HCT116 (cell line): Measurements from ENCODE around the gene GPRC5D. TPM values are rescaled to one million over a fixed set of nuclear protein-coding genes. Genes with fewer than 3 reads are reported as not detected.

ENCODE experiments used
- ATAC-seq: fragments of 200-7000 bp; cut with Tn5 transposase; 2 replicates; pipeline ENCODE4 v1.9.1; 2020; ENCODE audit warnings: mild to moderate bottlenecking, moderate library complexity
- BruUV-seq: library from RNA; stranded (reverse); fragments of 400-500 nt; replicated peaks from 2 replicates; lab custom pipeline; 2021; lab: Mats Ljungman, UMichigan
- CTCF ChIA-PET: fragments of 300-600 bp; sonication (Branson Sonifier 250); formaldehyde crosslinking; loops from one replicate; lab custom pipeline; 2021; ENCODE audit warnings: antibody characterized with exemption; lab: Charles Lee
- POLR2A ChIA-PET: fragments of 300-600, 350-600 bp; sonication (Branson Sonifier 250); formaldehyde crosslinking; loops from one replicate; lab custom pipeline; 2021; ENCODE audit warnings: antibody characterized with exemption; lab: Charles Lee
- RAD21 ChIA-PET, 2 experiments: fragments of 300-600 bp; sonication (Branson Sonifier 250); formaldehyde crosslinking; loops; one replicate each; lab custom pipeline; 2023; ENCODE audit warnings: low total read pairs in 2 of 2; ENCODE audit not compliant: uncharacterized antibody in 2 of 2, unreplicated experiment in 2 of 2, low non-redundant PET in 1 of 2; lab: Charles Lee
- DNase-seq: peaks from one replicate; pipeline ENCODE4 v3.0.0-alpha.2; 2010; ENCODE audit warnings: low read depth, low spot score
- H2AFZ ChIP-seq: fragments of 200-600 bp; shearing (Covaris generic), sonication (generic); 2 replicates; pipeline ENCODE4 v1.6.1; 2017; ENCODE audit warnings: low read depth, mixed run types, mixed read lengths, antibody characterized with exemption, low read length; ENCODE audit not compliant: poor library complexity, severe bottlenecking
- H3K27ac ChIP-seq: 2 replicates; pipeline ENCODE4 v1.5.1; 2012; ENCODE audit warnings: low read depth, low read length
- H3K27me3 ChIP-seq: fragments of 200-600 bp; sonication (generic); 2 replicates; pipeline ENCODE4 v1.6.1; 2016; ENCODE audit warnings: mixed run types, low read length, mixed read lengths; ENCODE audit not compliant: insufficient read depth
- H3K36me3 ChIP-seq, 2 experiments: fragments of 200-500 bp in 1 of 2; fragments of 200-600 bp in 1 of 2; sonication (Bioruptor generic) in 1 of 2; sonication (generic) in 1 of 2; 2 replicates each; pipeline versions ENCODE4 v1.5.1 to v1.6.1; 2014 to 2016; ENCODE audit warnings: low read length in 2 of 2, inconsistent platforms in 1 of 2, mixed read lengths in 1 of 2, mixed run types in 1 of 2; ENCODE audit not compliant: insufficient read depth in 2 of 2, control insufficient read depth in 1 of 2
- H3K4me1 ChIP-seq, 2 experiments: fragments of 200-600 bp in 1 of 2; sonication (generic) in 1 of 2; 2 replicates each; pipeline versions ENCODE4 v1.5.1 to v1.6.1; 2012 to 2017; ENCODE audit warnings: low read length in 2 of 2, inconsistent platforms in 1 of 2, mild to moderate bottlenecking in 1 of 2, mixed read lengths in 1 of 2, mixed run types in 1 of 2, moderate library complexity in 1 of 2; ENCODE audit not compliant: insufficient read depth in 2 of 2, control insufficient read depth in 1 of 2
- H3K4me2 ChIP-seq: fragments of 200-600 bp; sonication (generic); 2 replicates; pipeline ENCODE4 v1.6.1; 2017; ENCODE audit warnings: mixed run types, low read length, mixed read lengths
- H3K4me3 ChIP-seq, 2 experiments: fragments of 200-600 bp in 1 of 2; sonication (generic) in 1 of 2; replicated peaks in 1 of 2; 2 replicates each; pipeline ENCODE4 v1.5.1; 2011 to 2016; ENCODE audit warnings: low read length in 2 of 2, control low read depth in 1 of 2, low read depth in 1 of 2, mild to moderate bottlenecking in 1 of 2, mixed read lengths in 1 of 2, mixed run types in 1 of 2
- H3K79me2 ChIP-seq: fragments of 200-600 bp; sonication (generic); 2 replicates; pipeline ENCODE4 v1.6.1; 2017; ENCODE audit warnings: mild to moderate bottlenecking, mixed run types, low read length, moderate library complexity, mixed read lengths; ENCODE audit not compliant: insufficient read depth
- H3K9ac ChIP-seq: fragments of 200-600 bp; sonication (generic); 2 replicates; pipeline ENCODE4 v1.6.1; 2016; ENCODE audit warnings: low read length, mixed read lengths
- H3K9me2 ChIP-seq: fragments of 200-600 bp; sonication (generic), shearing (Covaris generic); 2 replicates; pipeline ENCODE4 v1.6.1; 2017; ENCODE audit warnings: mixed run types, mild to moderate bottlenecking, moderate library complexity; ENCODE audit not compliant: insufficient read depth
- H3K9me3 ChIP-seq, 2 experiments: fragments of 200-500 bp in 1 of 2; fragments of 200-600 bp in 1 of 2; sonication (Bioruptor generic) in 1 of 2; sonication (generic) in 1 of 2; 2 replicates each; pipeline ENCODE4 v1.6.1; 2014 to 2017; ENCODE audit warnings: low read length in 2 of 2, mixed read lengths in 2 of 2, inconsistent platforms in 1 of 2, low read depth in 1 of 2, mild to moderate bottlenecking in 1 of 2, mixed run types in 1 of 2, moderate library complexity in 1 of 2; ENCODE audit not compliant: control insufficient read depth in 1 of 2, insufficient read depth in 1 of 2
- H4K20me1 ChIP-seq: fragments of 200-600 bp; sonication (generic), shearing (Covaris generic); 2 replicates; pipeline ENCODE4 v1.6.1; 2017; ENCODE audit warnings: mixed run types, mild to moderate bottlenecking, moderate library complexity; ENCODE audit not compliant: insufficient read depth
- CBX3 ChIP-seq: IDR thresholded peaks from 2 replicates; pipeline ENCODE4 v1.6.1; 2012; ENCODE audit warnings: low read depth
- ELF1 ChIP-seq: IDR thresholded peaks from 2 replicates; pipeline ENCODE4 v1.6.1; 2012; ENCODE audit warnings: low read depth, borderline replicate concordance
- EZH2 ChIP-seq: fragments of 200-600 bp; sonication (generic); IDR thresholded peaks from 2 replicates; pipeline ENCODE4 v1.6.1; 2017; ENCODE audit warnings: antibody characterized with exemption, mixed run types
- EZH2phosphoT487 ChIP-seq: fragments of 200-600 bp; IDR thresholded peaks from 2 replicates; pipeline ENCODE4 v1.6.1; 2018; ENCODE audit warnings: antibody characterized with exemption, borderline replicate concordance
- FOSL1 ChIP-seq: IDR thresholded peaks from 2 replicates; pipeline ENCODE4 v1.6.1; 2012; ENCODE audit warnings: low read depth
- JUND ChIP-seq: IDR thresholded peaks from 2 replicates; pipeline ENCODE4 v1.6.1; 2012
- POLR2A ChIP-seq: IDR thresholded peaks from 2 replicates; pipeline ENCODE4 v1.7.0; 2011; ENCODE audit warnings: borderline replicate concordance; ENCODE audit not compliant: insufficient read depth, insufficient read length; ENCODE audit errors: extremely low read depth
- RAD21 ChIP-seq: IDR thresholded peaks from 2 replicates; pipeline ENCODE4 v1.6.1; 2012; ENCODE audit warnings: low read depth, mild to moderate bottlenecking
- SP1 ChIP-seq: IDR thresholded peaks from 2 replicates; pipeline ENCODE4 v1.6.1; 2012; ENCODE audit warnings: low read depth
- SRF ChIP-seq: IDR thresholded peaks from 2 replicates; pipeline ENCODE4 v1.6.1; 2012; ENCODE audit warnings: low read depth
- YY1 ChIP-seq: IDR thresholded peaks from 2 replicates; pipeline ENCODE4 v1.6.1; 2011; ENCODE audit warnings: low read length, low read depth, moderate library complexity, mild to moderate bottlenecking; ENCODE audit not compliant: insufficient replicate concordance; ENCODE audit errors: extremely low read depth
- intact Hi-C: fragments of 100-400 bp; cut with micrococcal nuclease; formaldehyde crosslinking; loops from 2 replicates; pipeline ENCODE4 v1.10.0; 2022
- total RNA-seq: library from RNA; stranded (reverse); gene quantifications from one replicate; pipeline ENCODE4 v1.2.1, GENCODE V29; 2021; ENCODE audit not compliant: unreplicated experiment
- TF ChIP-seq, protein P1 (sequence below): IDR thresholded peaks from 2 replicates; pipeline ENCODE4 v1.6.1; 2011; ENCODE audit warnings: mild to moderate bottlenecking, low read length, moderate library complexity; ENCODE audit not compliant: insufficient replicate concordance; ENCODE audit errors: extremely low read depth
- TF ChIP-seq, protein P2 (sequence below), 3 experiments: fragments of 200-600 bp in 1 of 3; sonication (generic) in 1 of 3; IDR thresholded peaks in 2 of 3; conservative IDR thresholded peaks in 1 of 3; 2 replicates each; pipeline ENCODE4 v1.5.1; 2012 to 2017; ENCODE audit warnings: low read depth in 2 of 3, low read length in 2 of 3, antibody characterized with exemption in 1 of 3, borderline replicate concordance in 1 of 3, control low read depth in 1 of 3, mild to moderate bottlenecking in 1 of 3, mixed read lengths in 1 of 3, mixed run types in 1 of 3, moderate library complexity in 1 of 3; ENCODE audit not compliant: insufficient read depth in 1 of 3

GPRC5D gene
- total RNA-seq, 1 experiment from 2014 or later = not detected

DNA sequence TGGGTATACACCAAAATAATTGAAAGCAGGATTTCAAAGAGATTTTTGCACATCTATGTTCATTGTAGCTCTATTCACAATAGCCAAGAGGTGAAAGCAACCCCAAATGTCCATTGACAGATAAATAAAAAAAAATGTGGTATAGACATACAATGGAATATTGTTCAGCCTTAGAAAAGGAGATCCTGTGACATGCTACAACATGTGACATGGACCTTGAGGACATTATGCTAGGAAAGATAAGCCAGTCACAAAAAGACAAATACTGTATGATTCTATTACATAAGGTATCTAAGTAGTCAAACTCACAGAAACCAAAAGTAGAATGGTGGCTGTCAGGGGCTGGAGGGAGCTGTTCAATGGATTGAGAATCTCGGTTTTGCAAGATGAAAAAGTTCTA, 12.1 kb downstream of the GPRC5D start:
- POLR2A ChIA-PET = no interaction called here
- Histone ChIP-seq H3K4me1 (no peaks in the 10 kb centered on the region), H3K27me3 (no peaks in the 10 kb centered on the region), H3K9me2 (no peaks in the 10 kb centered on the region), H2AFZ (no peak overlapping the region), H4K20me1 (no peaks in the 10 kb centered on the region)
- DNase-seq (no peak), ATAC-seq (no peak)
- RAD21 ChIA-PET = no interaction called here
- CTCF ChIA-PET = no interaction called here
- TF ChIP-seq SRF (no peak), YY1 (no peak), JUND (no peak), CBX3 (no peak), POLR2A (no peak), RAD21 (no peak), SP1 (no peak), FOSL1 (no peak), EZH2 (no peak), EZH2phosphoT487 (no peak), ELF1 (no peak)
- TF ChIP-seq, protein P1, sequence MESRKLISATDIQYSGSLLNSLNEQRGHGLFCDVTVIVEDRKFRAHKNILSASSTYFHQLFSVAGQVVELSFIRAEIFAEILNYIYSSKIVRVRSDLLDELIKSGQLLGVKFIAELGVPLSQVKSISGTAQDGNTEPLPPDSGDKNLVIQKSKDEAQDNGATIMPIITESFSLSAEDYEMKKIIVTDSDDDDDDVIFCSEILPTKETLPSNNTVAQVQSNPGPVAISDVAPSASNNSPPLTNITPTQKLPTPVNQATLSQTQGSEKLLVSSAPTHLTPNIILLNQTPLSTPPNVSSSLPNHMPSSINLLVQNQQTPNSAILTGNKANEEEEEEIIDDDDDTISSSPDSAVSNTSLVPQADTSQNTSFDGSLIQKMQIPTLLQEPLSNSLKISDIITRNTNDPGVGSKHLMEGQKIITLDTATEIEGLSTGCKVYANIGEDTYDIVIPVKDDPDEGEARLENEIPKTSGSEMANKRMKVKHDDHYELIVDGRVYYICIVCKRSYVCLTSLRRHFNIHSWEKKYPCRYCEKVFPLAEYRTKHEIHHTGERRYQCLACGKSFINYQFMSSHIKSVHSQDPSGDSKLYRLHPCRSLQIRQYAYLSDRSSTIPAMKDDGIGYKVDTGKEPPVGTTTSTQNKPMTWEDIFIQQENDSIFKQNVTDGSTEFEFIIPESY = no peak
- TF ChIP-seq, protein P2, sequence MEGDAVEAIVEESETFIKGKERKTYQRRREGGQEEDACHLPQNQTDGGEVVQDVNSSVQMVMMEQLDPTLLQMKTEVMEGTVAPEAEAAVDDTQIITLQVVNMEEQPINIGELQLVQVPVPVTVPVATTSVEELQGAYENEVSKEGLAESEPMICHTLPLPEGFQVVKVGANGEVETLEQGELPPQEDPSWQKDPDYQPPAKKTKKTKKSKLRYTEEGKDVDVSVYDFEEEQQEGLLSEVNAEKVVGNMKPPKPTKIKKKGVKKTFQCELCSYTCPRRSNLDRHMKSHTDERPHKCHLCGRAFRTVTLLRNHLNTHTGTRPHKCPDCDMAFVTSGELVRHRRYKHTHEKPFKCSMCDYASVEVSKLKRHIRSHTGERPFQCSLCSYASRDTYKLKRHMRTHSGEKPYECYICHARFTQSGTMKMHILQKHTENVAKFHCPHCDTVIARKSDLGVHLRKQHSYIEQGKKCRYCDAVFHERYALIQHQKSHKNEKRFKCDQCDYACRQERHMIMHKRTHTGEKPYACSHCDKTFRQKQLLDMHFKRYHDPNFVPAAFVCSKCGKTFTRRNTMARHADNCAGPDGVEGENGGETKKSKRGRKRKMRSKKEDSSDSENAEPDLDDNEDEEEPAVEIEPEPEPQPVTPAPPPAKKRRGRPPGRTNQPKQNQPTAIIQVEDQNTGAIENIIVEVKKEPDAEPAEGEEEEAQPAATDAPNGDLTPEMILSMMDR (IDR thresholded peaks at IDR 0.05 in 2 of 3, conservative IDR thresholded peaks at IDR 0.05 in 1 of 3; ENCODE audit: borderline replicate concordance in 1 of 3, insufficient read depth in 1 of 3, low read depth in 2 of 3, low read length in 2 of 3) = no peak
- TF ChIP-seq, all 23 proteins: peak for 0
- intact Hi-C loops = no loop called here
- no peak overlapping the region for H3K9ac ChIP-seq
- no peaks in the 10 kb centered on the region for H3K36me3 ChIP-seq
- no peak overlapping the region for H3K4me3 ChIP-seq
- no peak overlapping the region for H3K27ac ChIP-seq
- no peaks in the 10 kb centered on the region for H3K9me3 ChIP-seq
- H3K79me2 ChIP-seq = no peaks in the 10 kb centered on the region
- H3K4me2 ChIP-seq = no peak overlapping the region
- BruUV-seq = no TSS peak
